Stomach smooth muscle (tissue), 2 donors: ENCODE results near the gene KRTAP17-1.
"Not testable (repeated sequence)": the region's sequence is repeated elsewhere in the genome, so short reads cannot be mapped to it uniquely, and the experiment has no call there.

Source experiments
- H3K27ac ChIP-seq: one replicate; pipeline ENCODE4 v1.7.0; 2013; ENCODE audit warnings: mild to moderate bottlenecking, low read length, inconsistent platforms
- H3K27me3 ChIP-seq, 2 donors: one replicate each; pipeline ENCODE4 v1.7.0; 2013; ENCODE audit warnings: low read length in 2 of 2; ENCODE audit not compliant: insufficient read depth in 2 of 2, control insufficient read depth in 1 of 2
- H3K36me3 ChIP-seq, 2 donors: one replicate each; pipeline ENCODE4 v1.7.0; 2013; ENCODE audit warnings: low read length in 2 of 2; ENCODE audit not compliant: control insufficient read depth in 2 of 2, insufficient read depth in 2 of 2
- H3K4me1 ChIP-seq: one replicate; pipeline ENCODE4 v1.7.0; 2013; ENCODE audit warnings: low read length; ENCODE audit not compliant: control insufficient read depth, insufficient read depth
- H3K4me3 ChIP-seq, 2 donors: one replicate each; pipeline ENCODE4 v1.7.0; 2013; ENCODE audit warnings: low read length in 2 of 2
- H3K9ac ChIP-seq, 2 donors: one replicate each; pipeline ENCODE4 v1.7.0; 2013; ENCODE audit warnings: low read length in 2 of 2, mild to moderate bottlenecking in 1 of 2
- H3K9me3 ChIP-seq, 2 donors: one replicate each; pipeline ENCODE4 v1.7.0; 2013; ENCODE audit warnings: low read length in 2 of 2; ENCODE audit not compliant: control insufficient read depth in 2 of 2
- donor health status: healthy.
- donor health status: Pancreatic carcinoma.

KRTAP17-1 gene, protein sequence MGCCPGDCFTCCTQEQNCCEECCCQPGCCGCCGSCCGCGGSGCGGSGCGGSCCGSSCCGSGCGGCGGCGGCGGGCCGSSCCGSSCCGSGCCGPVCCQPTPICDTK

GRCh38 chr17:41315204-41315794, at the start of gene KRTAP17-1:
Gene KRTAP17-1, minus strand, starts transcription at chr17:41315710. Its CDS starts 60 bp downstream, at chr17:41315650.
- H3K4me1 ChIP-seq = no peaks in the 10 kb centered on the region
- no peak within 1 kb of the TSS for H3K9ac ChIP-seq
- no peaks in the 10 kb centered on the region for H3K9me3 ChIP-seq
- H3K27me3 ChIP-seq = peaks cover 0 to 6% of the 10 kb centered on the region in 2 donors
- no peak within 1 kb of the TSS for H3K4me3 ChIP-seq
- no peak within 1 kb of the TSS for H3K27ac ChIP-seq
- H3K36me3 ChIP-seq = no peaks in the 10 kb centered on the region

GRCh38 chr17:41363881-41364280, 48.4 kb upstream of the KRTAP17-1 start:
- H3K36me3 ChIP-seq = no peaks in the 10 kb centered on the region
- H3K9ac ChIP-seq = no peak overlapping the region
- H3K9me3 ChIP-seq = peaks cover 0 to 5% of the 10 kb centered on the region in 2 donors
- H3K27ac ChIP-seq = no peak overlapping the region
- H3K27me3 ChIP-seq = no peaks in the 10 kb centered on the region
- H3K4me3 ChIP-seq = no peak overlapping the region
- no peaks in the 10 kb centered on the region for H3K4me1 ChIP-seq

DNA sequence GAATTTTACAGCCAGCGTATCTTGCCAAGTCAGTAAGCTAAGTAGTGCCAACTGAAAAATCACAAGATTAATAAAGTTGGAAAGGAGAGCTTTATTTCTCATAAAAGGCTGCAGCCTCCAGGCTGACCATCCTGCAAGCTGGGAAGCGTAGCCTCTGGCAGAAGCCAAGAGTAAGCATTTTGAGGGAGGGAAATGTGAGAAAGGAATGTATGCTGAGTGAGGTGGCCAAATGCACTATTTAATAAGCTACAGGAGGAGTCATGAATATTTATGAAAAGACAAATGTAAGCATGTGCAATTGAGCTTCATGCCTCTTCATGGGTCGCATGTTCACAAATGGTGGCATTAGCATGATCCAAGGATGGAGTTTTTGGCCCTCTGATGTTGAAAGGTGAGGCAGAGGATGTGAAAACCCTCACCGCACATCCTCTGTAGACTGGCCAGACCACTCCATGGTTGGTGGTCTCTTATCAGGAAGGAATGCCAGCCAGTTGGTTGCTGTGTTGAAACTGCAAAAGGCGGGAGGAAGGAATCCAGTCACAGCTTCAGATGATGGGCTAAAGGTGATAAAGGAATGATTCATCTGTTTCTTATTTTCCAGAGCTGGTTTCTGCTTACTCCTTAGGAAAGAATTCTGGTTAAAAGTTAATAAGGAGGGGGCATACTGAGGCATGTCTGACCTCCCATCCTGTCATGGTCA, 44.9 kb upstream of the KRTAP17-1 start:
- H3K27ac ChIP-seq = no peak overlapping the region
- no peak overlapping the region for H3K4me3 ChIP-seq
- H3K36me3 ChIP-seq = no peaks in the 10 kb centered on the region
- H3K9ac ChIP-seq = no peak overlapping the region
- no peaks in the 10 kb centered on the region for H3K27me3 ChIP-seq
- no peaks in the 10 kb centered on the region for H3K4me1 ChIP-seq
- peaks cover 0 to 7% of the 10 kb centered on the region in 2 donors for H3K9me3 ChIP-seq

DNA sequence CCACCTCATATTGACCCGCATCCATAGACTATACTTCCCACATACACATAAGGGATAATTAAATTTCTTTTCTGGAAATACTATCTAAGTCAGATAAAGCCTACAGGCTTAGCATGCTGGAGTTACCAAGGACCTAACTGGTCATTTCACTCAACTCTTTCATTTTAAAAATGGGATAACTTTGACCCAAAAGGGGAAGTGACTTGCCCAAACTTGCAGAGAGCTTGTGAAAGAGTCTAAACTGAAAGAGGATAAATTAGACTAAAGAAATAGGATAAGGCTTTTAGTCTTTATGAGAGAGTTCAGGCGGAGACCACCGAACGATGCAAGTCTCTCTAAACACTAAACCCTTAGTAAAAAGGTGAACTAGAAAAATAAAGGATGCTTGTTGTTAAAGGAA, 39.0 kb upstream of the KRTAP17-1 start:
- Histone ChIP-seq H3K9me3 (peaks cover 2 to 4% of the 10 kb centered on the region in 2 donors), H3K4me1 (no peaks in the 10 kb centered on the region), H3K36me3 (no peaks in the 10 kb centered on the region), H3K4me3 (no peak overlapping the region), H3K9ac (no peak overlapping the region), H3K27me3 (no peaks in the 10 kb centered on the region), H3K27ac (no peak overlapping the region)

GRCh38 chr17:41352597-41353366, 37.3 kb upstream of the KRTAP17-1 start:
- Histone ChIP-seq H3K9me3 (peaks cover 2 to 4% of the 10 kb centered on the region in 2 donors), H3K9ac (no peak overlapping the region), H3K36me3 (no peaks in the 10 kb centered on the region), H3K4me3 (no peak overlapping the region), H3K27me3 (no peaks in the 10 kb centered on the region), H3K27ac (no peak overlapping the region), H3K4me1 (no peaks in the 10 kb centered on the region)

- Histone ChIP-seq H3K9ac (no peak overlapping the region), H3K4me1 (no peaks in the 10 kb centered on the region), H3K4me3 (no peak overlapping the region), H3K36me3 (no peaks in the 10 kb centered on the region), H3K27ac (no peak overlapping the region), H3K9me3 (peaks cover under 1 to 4% of the 10 kb centered on the region in 2 donors), H3K27me3 (no peaks in the 10 kb centered on the region)
Observed at GRCh38 chr17:41351177-41351576, 35.7 kb upstream of the KRTAP17-1 start.

DNA sequence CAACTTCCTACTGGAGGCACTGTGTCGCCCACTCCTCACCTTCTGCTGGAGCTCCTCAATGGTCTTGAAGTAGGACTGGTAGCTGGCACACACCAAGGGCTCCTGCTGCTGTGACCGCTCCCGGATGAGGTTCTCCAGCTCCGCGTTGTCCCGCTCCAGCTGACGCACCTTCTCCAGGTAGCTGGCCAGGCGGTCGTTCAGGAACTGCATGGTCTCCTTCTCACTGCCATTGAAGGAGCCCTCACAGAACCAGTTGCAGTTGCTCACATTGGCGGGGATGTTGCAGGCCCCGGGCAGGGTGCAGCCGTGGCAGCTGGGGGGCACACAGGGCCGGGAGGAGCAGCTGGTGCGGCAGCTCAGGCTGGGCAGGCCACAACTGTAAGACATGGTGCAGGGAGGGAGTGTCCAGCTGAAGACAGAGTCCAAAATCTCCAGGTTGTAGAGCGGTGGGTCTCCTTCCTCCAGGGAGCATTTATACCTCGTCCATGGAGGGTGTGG, 34.9 kb upstream of the KRTAP17-1 start, which contains the start of gene KRT33A:
TSS of gene KRT33A (minus strand) at position 448 of the 498 bp plus-strand sequence. CDS start at position 387, 61 bp downstream.
- H3K27ac ChIP-seq, H3K36me3 ChIP-seq, H3K4me3 ChIP-seq, H3K9me3 ChIP-seq, H3K27me3 ChIP-seq, H3K9ac ChIP-seq, H3K4me1 ChIP-seq: not testable (repeated sequence)

DNA sequence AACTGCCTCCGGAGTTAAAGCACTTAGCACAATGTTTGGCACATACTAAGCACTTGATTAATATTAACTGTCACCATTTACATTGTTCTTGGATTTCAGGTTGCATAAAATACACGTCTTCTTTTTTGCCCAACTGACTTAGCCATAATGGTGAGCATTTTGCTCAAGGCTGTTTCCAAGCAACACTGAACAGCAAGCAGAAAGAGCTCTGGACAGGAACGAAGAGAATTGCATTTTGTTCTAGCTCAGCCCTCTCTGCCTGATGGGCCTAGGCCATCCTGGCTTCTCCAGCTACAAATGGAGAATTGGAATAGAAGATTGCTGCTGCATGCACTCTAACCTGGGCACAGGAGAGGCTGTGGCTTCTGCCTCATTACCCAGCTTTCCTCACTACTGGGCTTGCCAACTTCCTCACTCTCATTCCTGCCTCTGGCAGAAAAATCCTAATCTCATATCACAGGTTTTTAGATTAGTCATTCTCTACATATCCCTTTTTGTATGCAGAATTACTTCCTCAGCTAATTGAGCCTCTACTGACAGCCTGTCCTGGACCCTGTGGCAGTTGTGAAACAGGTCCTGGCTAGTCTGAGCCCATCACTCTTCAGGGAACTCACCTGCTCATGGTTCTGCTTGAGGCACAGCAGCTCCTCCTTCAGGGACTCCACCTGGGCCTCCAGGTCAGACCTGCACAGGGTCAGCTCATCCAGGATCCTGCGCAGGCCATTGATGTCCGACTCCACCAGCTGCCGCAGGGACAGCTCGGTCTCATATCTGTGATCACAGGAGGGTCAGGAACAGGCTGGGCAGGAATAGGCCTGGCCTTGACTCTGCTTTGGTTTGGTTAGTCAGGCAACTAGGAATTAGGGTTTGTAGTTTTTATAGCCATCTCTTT, 32.6 kb upstream of the KRTAP17-1 start:
- Histone ChIP-seq H3K36me3 (no peaks in the 10 kb centered on the region), H3K27ac (no peak overlapping the region), H3K9me3 (peaks cover 0 to under 1% of the 10 kb centered on the region in 2 donors), H3K9ac (no peak overlapping the region), H3K27me3 (peaks cover 0 to 2% of the 10 kb centered on the region in 2 donors), H3K4me1 (no peaks in the 10 kb centered on the region), H3K4me3 (no peak overlapping the region)

DNA sequence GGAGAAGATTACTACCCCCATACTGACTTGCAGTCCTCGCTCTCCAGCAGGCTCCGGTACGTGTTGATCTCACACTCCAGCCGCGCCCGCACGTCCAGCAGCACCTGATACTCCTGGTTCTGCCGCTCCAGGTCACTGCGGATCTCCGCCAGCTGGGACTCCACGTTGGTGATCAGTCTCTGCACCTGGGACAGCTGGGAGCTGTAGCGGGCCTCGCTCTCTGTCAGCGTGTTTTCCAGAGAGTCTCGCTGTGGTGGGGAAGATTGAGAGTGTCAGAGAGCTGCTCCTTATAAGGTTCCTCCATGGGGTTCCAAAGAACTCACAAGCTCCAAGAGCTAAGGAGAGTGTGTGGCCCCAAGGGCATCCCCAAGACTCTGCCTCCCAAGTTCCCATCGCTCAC, 30.9 kb upstream of the KRTAP17-1 start:
- H3K4me1 ChIP-seq, H3K4me3 ChIP-seq, H3K9ac ChIP-seq, H3K36me3 ChIP-seq, H3K27ac ChIP-seq, H3K27me3 ChIP-seq, H3K9me3 ChIP-seq: not testable (repeated sequence)

DNA sequence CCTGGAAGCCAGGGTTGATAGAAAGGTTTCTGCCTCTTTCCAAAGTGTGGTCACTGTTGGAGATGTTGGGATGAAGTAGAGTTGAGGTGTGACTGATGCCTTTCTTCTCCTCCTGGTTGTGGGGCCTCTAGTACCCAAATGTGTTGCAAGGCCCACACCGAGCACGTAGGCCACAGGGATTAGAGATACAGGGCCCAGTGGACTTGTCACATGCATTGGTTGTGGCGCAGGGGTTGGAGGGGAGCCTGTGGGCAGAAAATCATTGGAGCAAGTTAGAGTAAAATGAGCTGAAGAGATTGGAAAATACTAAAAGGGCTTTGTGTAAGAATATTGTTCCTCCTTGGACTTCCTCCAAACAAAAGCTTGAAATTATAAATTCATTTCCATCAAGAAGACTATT, 30.5 kb upstream of the KRTAP17-1 start:
- Histone ChIP-seq H3K27ac (no peak overlapping the region), H3K9ac (no peak overlapping the region), H3K36me3 (no peaks in the 10 kb centered on the region), H3K9me3 (no peaks in the 10 kb centered on the region), H3K27me3 (peaks cover 0 to 2% of the 10 kb centered on the region in 2 donors), H3K4me1 (no peaks in the 10 kb centered on the region), H3K4me3 (no peak overlapping the region)
